GM12878 (cell line): ENCODE measurements around the gene CHURC1. TPM values are rescaled to one million over a fixed set of nuclear protein-coding genes. Genes with fewer than 3 reads are reported as not detected.
A peak's percentile ranks its signal among the peaks of the same experiment; 100 is the strongest.

Experiments used
- ATAC-seq: fragments of 200-7000 bp; cut with Tn5 transposase; 3 replicates; pipeline ENCODE4 v1.9.1; 2020; ENCODE audit warnings: mild to moderate bottlenecking, moderate library complexity
- BruUV-seq: library from RNA; stranded (reverse); fragments of 400-500 nt; replicated peaks from 2 replicates; lab custom pipeline; 2021; lab: Mats Ljungman, UMichigan
- CTCF ChIA-PET: fragments of 300-600 bp; sonication (Branson Sonifier 250); formaldehyde crosslinking; extraction: SDS; loops from one replicate; lab custom pipeline; 2021; ENCODE audit warnings: inconsistent platforms; lab: Yijun Ruan, JAX
- POLR2A ChIA-PET: fragments of 350-600 bp; formaldehyde crosslinking; extraction: SDS; loops from one replicate; lab custom pipeline; 2021; ENCODE audit warnings: inconsistent platforms; lab: Charles Lee
- RAD21 ChIA-PET: fragments of 300-600 bp; sonication (Branson Sonifier 250); formaldehyde crosslinking; loops from one replicate; lab custom pipeline; 2023; ENCODE audit warnings: antibody characterized with exemption; ENCODE audit not compliant: unreplicated experiment; lab: Charles Lee
- SMC1A ChIA-PET: fragments of 300-600 bp; sonication (Branson Sonifier 250); formaldehyde crosslinking; loops from one replicate; lab custom pipeline; 2023; ENCODE audit not compliant: unreplicated experiment, uncharacterized antibody; lab: Charles Lee
- DNase-seq: peaks from one replicate; pipeline ENCODE4 v3.0.0-alpha.2; 2011; ENCODE audit warnings: low read depth, low spot score
- FAIRE-seq: peaks from 3 replicates; lab custom pipeline; 2011; peaks lifted over from hg19 to GRCh38; lab: Jason Lieb, UNC
- H2AFZ ChIP-seq: 2 replicates; pipeline ENCODE4 v1.6.0; 2011; ENCODE audit warnings: low read depth, low read length, control low read depth; ENCODE audit not compliant: control insufficient read depth
- H3K27ac ChIP-seq: 2 replicates; pipeline ENCODE4 v1.5.1; 2011; ENCODE audit warnings: control low read depth; ENCODE audit not compliant: control insufficient read depth, insufficient read depth
- H3K27me3 ChIP-seq, 2 experiments: replicated peaks in 1 of 2; 2 replicates each; pipeline versions ENCODE4 v1.6.0 to v1.6.1; 2011; ENCODE audit warnings: low read length in 1 of 2; ENCODE audit not compliant: control insufficient read depth in 2 of 2, insufficient read depth in 2 of 2
- H3K36me3 ChIP-seq, 2 experiments: 2 replicates each; pipeline ENCODE4 v1.5.1; 2011; ENCODE audit warnings: low read length in 1 of 2; ENCODE audit not compliant: control insufficient read depth in 2 of 2, insufficient read depth in 2 of 2
- H3K4me1 ChIP-seq: 2 replicates; pipeline ENCODE4 v1.6.1; 2011; ENCODE audit warnings: mild to moderate bottlenecking, low read length, moderate library complexity, mixed read lengths; ENCODE audit not compliant: control insufficient read depth, insufficient read depth
- H3K4me2 ChIP-seq: 2 replicates; pipeline ENCODE4 v1.6.0; 2011; ENCODE audit warnings: control low read depth; ENCODE audit not compliant: control insufficient read depth, insufficient read depth
- H3K4me3 ChIP-seq: fragments of 200-600 bp; sonication (generic); 2 replicates; pipeline ENCODE4 v1.5.1; 2016
- H3K79me2 ChIP-seq: 2 replicates; pipeline ENCODE4 v1.6.0; 2011; ENCODE audit warnings: low read length; ENCODE audit not compliant: control insufficient read depth, insufficient read depth
- H3K9ac ChIP-seq: 2 replicates; pipeline ENCODE4 v1.8.0; 2011; ENCODE audit warnings: low read length, control low read depth, mixed read lengths; ENCODE audit not compliant: control insufficient read depth, insufficient read depth
- H3K9me3 ChIP-seq: replicated peaks from 3 replicates; pipeline ENCODE4 v1.5.1; 2011; ENCODE audit warnings: mild to moderate bottlenecking, low read length; ENCODE audit not compliant: control insufficient read depth, insufficient read depth
- H4K20me1 ChIP-seq: 2 replicates; pipeline ENCODE4 v1.6.0; 2011; ENCODE audit not compliant: control insufficient read depth, insufficient read depth
- ASH2L ChIP-seq: fragments of 300-600, 200-600 bp; sonication (generic); IDR thresholded peaks from 2 replicates; pipeline ENCODE4 v1.6.1; 2017; ENCODE audit warnings: low read depth, mild to moderate bottlenecking, borderline replicate concordance
- CREB1 ChIP-seq: IDR thresholded peaks from 2 replicates; pipeline ENCODE4 v1.6.1; 2012; ENCODE audit warnings: low read depth, mild to moderate bottlenecking, inconsistent platforms
- CREM ChIP-seq: IDR thresholded peaks from 2 replicates; pipeline ENCODE4 v1.6.1; 2014; ENCODE audit warnings: antibody characterized with exemption, low read depth
- GATAD2B ChIP-seq: fragments of 450-650 bp; conservative IDR thresholded peaks from 2 replicates; pipeline ENCODE4 v1.6.1; 2017; ENCODE audit warnings: low read depth, mild to moderate bottlenecking, moderate library complexity
- MYB ChIP-seq: fragments of 150-350 bp; IDR thresholded peaks from 2 replicates; pipeline ENCODE4 v1.6.1; 2014; ENCODE audit warnings: mild to moderate bottlenecking, low read depth, low read length, borderline replicate concordance
- NFIC ChIP-seq: IDR thresholded peaks from 2 replicates; pipeline ENCODE4 v1.6.1; 2012; ENCODE audit warnings: low read depth, mild to moderate bottlenecking, inconsistent platforms, low read length, moderate library complexity
- NR2F1 ChIP-seq: fragments of 450-650 bp; conservative IDR thresholded peaks from 2 replicates; pipeline ENCODE4 v1.6.1; 2017; ENCODE audit warnings: mild to moderate bottlenecking
- POLR2A ChIP-seq: IDR thresholded peaks from 2 replicates; pipeline ENCODE4 v1.6.1; 2011; ENCODE audit warnings: low read depth, mild to moderate bottlenecking, low read length
- SMARCA5 ChIP-seq: fragments of 450-650 bp; IDR thresholded peaks from 2 replicates; pipeline ENCODE4 v1.6.1; 2017; ENCODE audit warnings: mild to moderate bottlenecking
- YY1 ChIP-seq: IDR thresholded peaks from 2 replicates; pipeline ENCODE4 v1.6.1; 2011; ENCODE audit warnings: low read depth, mild to moderate bottlenecking, low read length
- WGBS: methylation state at CpG from one replicate; pipeline ENCODE4 v1.1.6; 2016; ENCODE audit warnings: low lambda C conversion rate; ENCODE audit not compliant: insufficient replicate concordance, insufficient coverage; ENCODE audit errors: missing lambda C conversion rate; 5-methylcytosine and 5-hydroxymethylcytosine counted together
- in situ Hi-C: fragments of 300-500 bp; cut with MboI; formaldehyde crosslinking; loops from 9 replicates; pipeline ENCODE4 v1.14.3; 2018; ENCODE audit warnings: mixed read lengths
- intact Hi-C: fragments of 100-400 bp; cut with micrococcal nuclease; formaldehyde crosslinking; loops from one replicate; pipeline ENCODE4 v1.14.2; 2022; ENCODE audit not compliant: unreplicated experiment
- polyA plus RNA-seq, 11 experiments: library from polyadenylated mRNA; depleted of rRNA in 4 of 11; unstranded in 6 of 11; stranded (reverse) in 5 of 11; fragments of >200 nt; fragmentation: Nextera tagmentation in 4 of 11; fragmentation: Illumina TruSeq in 1 of 11; extraction: Ambion mirVana in 4 of 11; extraction: Trizol in 1 of 11; gene quantifications; 1 replicate in 1 of 11; 2 replicates in 10 of 11; pipeline versions ENCODE4 v1.2.1 to v1.2.3, GENCODE V29; 2011 to 2016; ENCODE audit warnings: inconsistent platforms in 2 of 11, missing spikeins in 2 of 11, low read depth in 1 of 11
- total RNA-seq, 4 experiments: library from RNA; depleted of rRNA in 3 of 4; stranded (reverse); fragments of >200 nt in 3 of 4; fragmentation: Illumina TruSeq in 1 of 4; extraction: Trizol in 1 of 4; gene quantifications; 2 replicates each; pipeline versions ENCODE4 v1.2.1 to v1.2.3, GENCODE V29; 2013 to 2021
- TF ChIP-seq, protein P1 (sequence below), 3 experiments: IDR thresholded peaks in 2 of 3; conservative IDR thresholded peaks in 1 of 3; 2 replicates each; pipeline ENCODE4 v1.5.1; 2011; ENCODE audit warnings: low read depth in 3 of 3, low read length in 3 of 3, mild to moderate bottlenecking in 3 of 3, control low read depth in 2 of 3, moderate library complexity in 2 of 3, inconsistent platforms in 1 of 3, mixed read lengths in 1 of 3; ENCODE audit not compliant: control insufficient read depth in 2 of 3, insufficient read depth in 1 of 3; ENCODE audit errors: extremely low read depth in 1 of 3

The CHURC1 gene
- total and polyA plus RNA-seq, 10 of the 15 experiments (the other 5 are each of a cell fraction or from before 2014, with no cell fraction given), result 41.0 to 421 (median 140) TPM

DNA sequence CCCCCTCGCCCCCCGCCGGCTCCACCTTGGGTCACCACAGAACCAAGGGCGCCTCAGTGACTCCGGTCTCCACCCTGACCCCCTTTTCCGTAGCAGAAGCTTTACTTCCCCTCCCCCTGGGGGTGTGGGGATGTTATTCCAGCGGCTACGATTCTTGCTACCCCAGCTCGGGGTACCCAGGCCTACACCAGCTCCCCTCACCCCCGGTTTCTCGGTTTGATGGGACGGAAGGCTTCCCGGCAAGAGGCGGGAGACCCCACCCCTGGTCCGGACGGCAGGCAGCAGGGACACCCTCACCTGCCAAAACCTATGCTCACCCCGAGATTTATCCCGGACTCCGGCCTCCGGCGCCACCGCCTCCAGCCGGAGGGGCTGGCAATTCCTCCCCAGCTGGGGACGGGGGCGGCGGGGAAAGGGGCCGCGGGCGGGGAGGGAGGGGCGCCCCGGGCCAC, 57.3 kb downstream of the CHURC1 start (continued):
- TF ChIP-seq, protein P1, sequence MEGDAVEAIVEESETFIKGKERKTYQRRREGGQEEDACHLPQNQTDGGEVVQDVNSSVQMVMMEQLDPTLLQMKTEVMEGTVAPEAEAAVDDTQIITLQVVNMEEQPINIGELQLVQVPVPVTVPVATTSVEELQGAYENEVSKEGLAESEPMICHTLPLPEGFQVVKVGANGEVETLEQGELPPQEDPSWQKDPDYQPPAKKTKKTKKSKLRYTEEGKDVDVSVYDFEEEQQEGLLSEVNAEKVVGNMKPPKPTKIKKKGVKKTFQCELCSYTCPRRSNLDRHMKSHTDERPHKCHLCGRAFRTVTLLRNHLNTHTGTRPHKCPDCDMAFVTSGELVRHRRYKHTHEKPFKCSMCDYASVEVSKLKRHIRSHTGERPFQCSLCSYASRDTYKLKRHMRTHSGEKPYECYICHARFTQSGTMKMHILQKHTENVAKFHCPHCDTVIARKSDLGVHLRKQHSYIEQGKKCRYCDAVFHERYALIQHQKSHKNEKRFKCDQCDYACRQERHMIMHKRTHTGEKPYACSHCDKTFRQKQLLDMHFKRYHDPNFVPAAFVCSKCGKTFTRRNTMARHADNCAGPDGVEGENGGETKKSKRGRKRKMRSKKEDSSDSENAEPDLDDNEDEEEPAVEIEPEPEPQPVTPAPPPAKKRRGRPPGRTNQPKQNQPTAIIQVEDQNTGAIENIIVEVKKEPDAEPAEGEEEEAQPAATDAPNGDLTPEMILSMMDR (IDR thresholded peaks at IDR 0.05 in 2 of 3, conservative IDR thresholded peaks at IDR 0.05 in 1 of 3; ENCODE audit: control insufficient read depth in 2 of 3, extremely low read depth in 1 of 3, insufficient read depth in 1 of 3, low read depth in 3 of 3, low read length in 3 of 3), result no peak
- TF ChIP-seq ASH2L (no peak), NR2F1 (no peak), MYB (no peak), CREM (no peak), NFIC (no peak), CREB1 (no peak), YY1 (no peak), POLR2A (no peak)
- TF ChIP-seq, all 136 proteins: peak for 0

DNA sequence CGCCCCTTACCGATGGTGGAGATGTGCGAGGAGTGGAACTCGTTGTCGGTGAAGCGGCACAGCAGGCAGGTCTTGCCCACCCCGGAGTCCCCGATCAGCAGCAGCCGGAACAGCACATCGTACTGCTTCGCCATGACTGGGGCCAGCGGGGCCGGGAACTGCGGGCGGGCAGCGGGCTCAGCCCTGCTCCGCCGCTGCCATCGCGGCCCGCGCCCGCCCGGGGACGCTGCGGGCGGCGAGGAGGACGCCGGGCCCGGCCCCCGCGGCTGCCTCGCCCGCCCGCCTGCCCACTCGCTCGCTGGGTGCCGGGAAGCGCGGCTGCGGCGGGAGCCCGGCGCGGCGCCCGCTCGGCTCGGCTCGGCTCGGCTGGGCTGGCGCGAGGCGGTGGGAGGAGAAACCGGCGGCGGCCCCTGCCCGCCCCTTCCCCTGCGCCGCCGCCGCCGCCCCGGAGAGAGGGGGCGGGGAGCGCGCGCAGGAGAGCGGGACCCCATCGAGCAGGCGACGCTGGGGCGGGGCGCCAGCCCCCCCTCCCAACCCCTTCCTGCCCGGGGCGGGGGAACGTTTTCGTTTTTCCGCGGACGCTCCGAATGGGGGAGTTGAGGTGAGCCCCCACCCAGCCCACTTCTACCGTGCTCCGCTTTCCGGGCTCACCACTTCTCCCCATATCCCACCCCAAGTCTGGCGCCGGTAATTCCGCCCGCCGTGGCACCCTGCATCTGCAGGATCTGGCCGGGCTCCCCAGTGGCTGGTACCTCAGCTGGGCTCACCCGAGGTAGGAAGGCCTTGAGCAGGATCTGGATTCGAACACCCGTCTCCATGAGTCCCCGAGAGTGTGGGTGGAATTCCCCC, 57.9 kb downstream of the CHURC1 start, which contains the start of gene RAB15:
Gene RAB15 (minus strand): TSS at position 394 of the 849 bp plus-strand sequence. CDS start 260 bp downstream, at position 134.
- Histone ChIP-seq H4K20me1 (no peaks in the 10 kb centered on the region), H3K27ac (no peak within 1 kb of the TSS), H3K79me2 (no peaks in the 10 kb centered on the region), H3K4me1 (no peaks in the 10 kb centered on the region), H2AFZ (peak within 1 kb of the TSS; percentile 41), H3K9ac (peak within 1 kb of the TSS; percentile 50), H3K4me2 (peak within 1 kb of the TSS; percentile 91), H3K9me3 (no peaks in the 10 kb centered on the region), H3K27me3 (peaks cover 2 to 7% of the 10 kb centered on the region in 2 experiments), H3K4me3 (peak within 1 kb of the TSS; percentile 69; the same call in 1 of the 2 replicates), H3K36me3 (no peaks in the 10 kb centered on the region)
- SMC1A ChIA-PET, result no interaction called here
- CTCF ChIA-PET, result no interaction called here
- RAD21 ChIA-PET, result no interaction called here
- 0 out of 2 replicates have a peak, but pooled peaks have one; percentile 40 for TF ChIP-seq YY1
- TF ChIP-seq GATAD2B, result 0 out of 2 replicates have a peak, but pooled peaks have one; percentile 31
- no peak for TF ChIP-seq SMARCA5
- ATAC-seq (peak; percentile 79), FAIRE-seq (peak; percentile 13), DNase-seq (no peak)
- POLR2A ChIA-PET, result no interaction called here
- WGBS, result under 1% methylated on average over 18 of the region's 96 CpGs
- intact Hi-C loops (no loop called here), in situ Hi-C loops (no loop called here)
- no TSS peak for BruUV-seq
